G401.6 (cell line): ENCODE data around the gene OVOL1.
"Not testable (repeated sequence)": the region's sequence is repeated elsewhere in the genome, so short reads cannot be mapped to it uniquely, and the experiment has no call there.

Source experiments
- FAIRE-seq: peaks from 2 replicates; lab custom pipeline; 2012; peaks lifted over from hg19 to GRCh38; lab: Jason Lieb, UNC

The OVOL1 gene

GRCh38 chr11:65786786-65787636 is at the start of gene OVOL1:
Gene OVOL1, plus strand, starts transcription at chr11:65787063. Its CDS starts 311 bp downstream, at chr11:65787374.
- no peak for FAIRE-seq

GRCh38 chr11:65739022-65739421 is 47.8 kb upstream of the OVOL1 start:
- no peak for FAIRE-seq

GRCh38 chr11:65741185-65741584 is 45.7 kb upstream of the OVOL1 start:
- no peak for FAIRE-seq

- no peak for FAIRE-seq
Measured at GRCh38 chr11:65742353-65742752, 44.5 kb upstream of the OVOL1 start.

- FAIRE-seq = no peak
Measured at GRCh38 chr11:65743681-65744025, 43.2 kb upstream of the OVOL1 start.

- no peak for FAIRE-seq
Measured at GRCh38 chr11:65744026-65744698, 42.7 kb upstream of the OVOL1 start.

- FAIRE-seq = no peak
Measured at GRCh38 chr11:65744699-65745042, 42.2 kb upstream of the OVOL1 start.

- FAIRE-seq = no peak
Measured at GRCh38 chr11:65745049-65745448, 41.8 kb upstream of the OVOL1 start.

GRCh38 chr11:65762169-65762568 is 24.7 kb upstream of the OVOL1 start:
- FAIRE-seq = not testable (repeated sequence)

GRCh38 chr11:65762816-65763215 is 24.0 kb upstream of the OVOL1 start:
- not testable (repeated sequence) for FAIRE-seq

GRCh38 chr11:65764434-65764833 is 22.4 kb upstream of the OVOL1 start:
- no peak for FAIRE-seq

- no peak for FAIRE-seq
Measured at GRCh38 chr11:65766535-65766934, 20.3 kb upstream of the OVOL1 start.

- FAIRE-seq = no peak
Measured at GRCh38 chr11:65767406-65767805, 19.5 kb upstream of the OVOL1 start.

- not testable (repeated sequence) for FAIRE-seq
Measured at GRCh38 chr11:65767806-65768205, 19.1 kb upstream of the OVOL1 start.

GRCh38 chr11:65770951-65771567 is 15.8 kb upstream of the OVOL1 start:
- FAIRE-seq = no peak

- no peak for FAIRE-seq
Measured at GRCh38 chr11:65771589-65772112, 15.2 kb upstream of the OVOL1 start.

- no peak for FAIRE-seq
Measured at GRCh38 chr11:65773784-65774411, 13.0 kb upstream of the OVOL1 start.

- no peak for FAIRE-seq
Measured at GRCh38 chr11:65774525-65775306, 12.1 kb upstream of the OVOL1 start.

- no peak for FAIRE-seq
Measured at GRCh38 chr11:65776196-65776595, 10.7 kb upstream of the OVOL1 start.

- FAIRE-seq = no peak
Measured at GRCh38 chr11:65776710-65777141, 10.1 kb upstream of the OVOL1 start.

GRCh38 chr11:65777241-65777640 is 9.6 kb upstream of the OVOL1 start:
- no peak for FAIRE-seq
